WTC11 (cell line): ENCODE data around the gene SGF29. TPM values are rescaled to one million over a fixed set of nuclear protein-coding genes. Genes with fewer than 3 reads are reported as not detected.

Experiments
- ATAC-seq: fragments of 200-7000 bp; cut with Tn5 transposase; 2 replicates; pipeline ENCODE4 v1.10.0; 2021; ENCODE audit warnings: mild to moderate bottlenecking, moderate library complexity
- CTCF ChIA-PET: fragments of 300-600 bp; sonication (Branson Sonifier 250); formaldehyde crosslinking; loops from one replicate; lab custom pipeline; 2021; ENCODE audit warnings: antibody characterized with exemption; lab: Charles Lee
- POLR2A ChIA-PET: fragments of 350-600 bp; sonication (Branson Sonifier 250); formaldehyde crosslinking; loops from one replicate; lab custom pipeline; 2021; ENCODE audit warnings: antibody characterized with exemption; lab: Charles Lee
- DNase-seq: peaks from one replicate; pipeline ENCODE4 v3.0.0; 2021; ENCODE audit warnings: low spot score
- H3K27ac Mint-ChIP-seq: 2 replicates; pipeline ENCODE4 v1.8.0; 2021; ENCODE audit warnings: mixed read lengths
- H3K27me3 Mint-ChIP-seq: 2 replicates; pipeline ENCODE4 v1.8.0; 2021; ENCODE audit warnings: low read depth, mild to moderate bottlenecking, moderate library complexity, mixed read lengths
- H3K36me3 Mint-ChIP-seq: 2 replicates; pipeline ENCODE4 v1.8.0; 2021; ENCODE audit warnings: mixed read lengths
- H3K4me1 Mint-ChIP-seq: 2 replicates; pipeline ENCODE4 v1.8.0; 2022; ENCODE audit warnings: mixed read lengths
- H3K4me3 Mint-ChIP-seq: 2 replicates; pipeline ENCODE4 v1.8.0; 2021; ENCODE audit warnings: mild to moderate bottlenecking, moderate library complexity, mixed read lengths
- H3K9me3 Mint-ChIP-seq: 2 replicates; pipeline ENCODE4 v1.8.0; 2021; ENCODE audit warnings: mixed read lengths
- ETV6 ChIP-seq: sonication (generic); formaldehyde crosslinking; IDR thresholded peaks from 2 replicates; pipeline ENCODE4 v1.8.1; 2022; ENCODE audit warnings: mild to moderate bottlenecking, missing genetic modification reagents
- FOXK1 ChIP-seq: sonication (generic); formaldehyde crosslinking; IDR thresholded peaks from 2 replicates; pipeline ENCODE4 v1.8.0; 2022; ENCODE audit warnings: mild to moderate bottlenecking, moderate library complexity, missing genetic modification reagents
- FOXP1 ChIP-seq: sonication (generic); formaldehyde crosslinking; IDR thresholded peaks from 2 replicates; pipeline ENCODE4 v1.8.0; 2022; ENCODE audit warnings: missing genetic modification reagents, mild to moderate bottlenecking, moderate library complexity, borderline replicate concordance
- JUN ChIP-seq: sonication (generic); formaldehyde crosslinking; IDR thresholded peaks from 2 replicates; pipeline ENCODE4 v1.8.0; 2023; ENCODE audit warnings: mild to moderate bottlenecking, missing genetic modification reagents
- TEAD4 ChIP-seq: sonication (generic); formaldehyde crosslinking; IDR thresholded peaks from 2 replicates; pipeline ENCODE4 v1.8.0; 2022; ENCODE audit warnings: mild to moderate bottlenecking, missing genetic modification reagents
- TP53 ChIP-seq: sonication (generic); formaldehyde crosslinking; IDR thresholded peaks from 2 replicates; pipeline ENCODE4 v1.8.1; 2023; ENCODE audit warnings: mild to moderate bottlenecking, missing genetic modification reagents
- ZNF138 ChIP-seq: sonication (generic); formaldehyde crosslinking; conservative IDR thresholded peaks from 2 replicates; pipeline ENCODE4 v1.8.1; 2022; ENCODE audit warnings: mild to moderate bottlenecking, moderate library complexity, missing genetic modification reagents
- ZNF423 ChIP-seq: fragments of 250-450 bp; sonication (Bioruptor Pico); IDR thresholded peaks from 2 replicates; pipeline ENCODE4 v2.1.2; 2022; ENCODE audit warnings: mild to moderate bottlenecking, moderate library complexity
- ZNF671 ChIP-seq: fragments of 250-450 bp; sonication (Bioruptor Pico); IDR thresholded peaks from 2 replicates; pipeline ENCODE4 v1.8.0; 2021; ENCODE audit warnings: mild to moderate bottlenecking
- total RNA-seq: library from RNA; stranded (reverse); gene quantifications from 3 replicates; pipeline ENCODE4 v1.2.3, GENCODE V29; 2021
- TF ChIP-seq, protein P1 (sequence below): sonication (generic); formaldehyde crosslinking; IDR thresholded peaks from 2 replicates; pipeline ENCODE4 v1.8.0; 2022; ENCODE audit warnings: mild to moderate bottlenecking, missing genetic modification reagents
- TF ChIP-seq, protein P2 (sequence below): sonication (generic); formaldehyde crosslinking; conservative IDR thresholded peaks from 2 replicates; pipeline ENCODE4 v1.8.1; 2023; ENCODE audit warnings: mild to moderate bottlenecking, low read depth, missing genetic modification reagents, moderate library complexity
- TF ChIP-seq, protein P3 (sequence below): sonication (generic); formaldehyde crosslinking; IDR thresholded peaks from 2 replicates; pipeline ENCODE4 v1.8.0; 2022; ENCODE audit warnings: mild to moderate bottlenecking, missing genetic modification reagents
- TF ChIP-seq, protein P4 (sequence below): sonication (generic); formaldehyde crosslinking; IDR thresholded peaks from 2 replicates; pipeline ENCODE4 v1.8.1; 2023; ENCODE audit warnings: mild to moderate bottlenecking, missing genetic modification reagents
- TF ChIP-seq, protein P5 (sequence below): sonication (generic); formaldehyde crosslinking; IDR thresholded peaks from 2 replicates; pipeline ENCODE4 v1.8.1; 2023; ENCODE audit warnings: mild to moderate bottlenecking, missing genetic modification reagents, borderline replicate concordance
- TF ChIP-seq, protein P6 (sequence below): sonication (generic); formaldehyde crosslinking; IDR thresholded peaks from 2 replicates; pipeline ENCODE4 v1.8.0; 2022; ENCODE audit warnings: missing genetic modification reagents
- TF ChIP-seq, protein P7 (sequence below): sonication (generic); formaldehyde crosslinking; IDR thresholded peaks from 2 replicates; pipeline ENCODE4 v1.8.1; 2022; ENCODE audit warnings: mild to moderate bottlenecking, moderate library complexity, missing genetic modification reagents

SGF29 gene
- total RNA-seq, 1 experiment from 2014 or later = 15.0 TPM

DNA sequence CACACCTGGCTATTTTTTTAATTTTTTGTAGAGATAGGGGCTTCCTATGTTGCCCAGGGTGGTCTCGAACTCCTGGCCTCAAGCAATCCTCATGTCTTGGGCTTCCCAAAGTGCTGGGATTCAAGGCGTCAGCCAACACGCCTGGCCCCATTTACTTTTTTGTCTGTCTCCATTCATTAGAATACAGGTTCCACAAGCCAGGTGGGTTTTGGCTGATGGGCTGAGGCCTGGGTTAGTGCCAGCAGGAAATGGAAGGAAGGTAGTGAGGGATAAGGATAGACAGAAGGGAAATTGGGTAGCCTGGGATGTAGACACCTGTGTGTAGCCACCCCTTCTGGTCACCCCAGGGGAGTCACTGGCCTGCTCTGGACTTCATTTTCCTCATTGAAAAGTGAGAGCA, 42.7 kb upstream of the SGF29 start:
- TF ChIP-seq ZNF423 (CRISPR knock-in tag) (no peak), TP53 (CRISPR knock-in tag) (no peak), FOXP1 (CRISPR knock-in tag) (no peak), ZNF671 (CRISPR knock-in tag) (no peak), FOXK1 (CRISPR knock-in tag) (no peak), ZNF138 (no peak), JUN (CRISPR knock-in tag) (no peak), ETV6 (no peak), TEAD4 (no peak)
- TF ChIP-seq, protein P1, sequence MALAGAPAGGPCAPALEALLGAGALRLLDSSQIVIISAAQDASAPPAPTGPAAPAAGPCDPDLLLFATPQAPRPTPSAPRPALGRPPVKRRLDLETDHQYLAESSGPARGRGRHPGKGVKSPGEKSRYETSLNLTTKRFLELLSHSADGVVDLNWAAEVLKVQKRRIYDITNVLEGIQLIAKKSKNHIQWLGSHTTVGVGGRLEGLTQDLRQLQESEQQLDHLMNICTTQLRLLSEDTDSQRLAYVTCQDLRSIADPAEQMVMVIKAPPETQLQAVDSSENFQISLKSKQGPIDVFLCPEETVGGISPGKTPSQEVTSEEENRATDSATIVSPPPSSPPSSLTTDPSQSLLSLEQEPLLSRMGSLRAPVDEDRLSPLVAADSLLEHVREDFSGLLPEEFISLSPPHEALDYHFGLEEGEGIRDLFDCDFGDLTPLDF (CRISPR knock-in tag) = no peak
- TF ChIP-seq, protein P2, sequence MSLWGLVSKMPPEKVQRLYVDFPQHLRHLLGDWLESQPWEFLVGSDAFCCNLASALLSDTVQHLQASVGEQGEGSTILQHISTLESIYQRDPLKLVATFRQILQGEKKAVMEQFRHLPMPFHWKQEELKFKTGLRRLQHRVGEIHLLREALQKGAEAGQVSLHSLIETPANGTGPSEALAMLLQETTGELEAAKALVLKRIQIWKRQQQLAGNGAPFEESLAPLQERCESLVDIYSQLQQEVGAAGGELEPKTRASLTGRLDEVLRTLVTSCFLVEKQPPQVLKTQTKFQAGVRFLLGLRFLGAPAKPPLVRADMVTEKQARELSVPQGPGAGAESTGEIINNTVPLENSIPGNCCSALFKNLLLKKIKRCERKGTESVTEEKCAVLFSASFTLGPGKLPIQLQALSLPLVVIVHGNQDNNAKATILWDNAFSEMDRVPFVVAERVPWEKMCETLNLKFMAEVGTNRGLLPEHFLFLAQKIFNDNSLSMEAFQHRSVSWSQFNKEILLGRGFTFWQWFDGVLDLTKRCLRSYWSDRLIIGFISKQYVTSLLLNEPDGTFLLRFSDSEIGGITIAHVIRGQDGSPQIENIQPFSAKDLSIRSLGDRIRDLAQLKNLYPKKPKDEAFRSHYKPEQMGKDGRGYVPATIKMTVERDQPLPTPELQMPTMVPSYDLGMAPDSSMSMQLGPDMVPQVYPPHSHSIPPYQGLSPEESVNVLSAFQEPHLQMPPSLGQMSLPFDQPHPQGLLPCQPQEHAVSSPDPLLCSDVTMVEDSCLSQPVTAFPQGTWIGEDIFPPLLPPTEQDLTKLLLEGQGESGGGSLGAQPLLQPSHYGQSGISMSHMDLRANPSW (CRISPR knock-in tag) = no peak
- TF ChIP-seq, protein P3, sequence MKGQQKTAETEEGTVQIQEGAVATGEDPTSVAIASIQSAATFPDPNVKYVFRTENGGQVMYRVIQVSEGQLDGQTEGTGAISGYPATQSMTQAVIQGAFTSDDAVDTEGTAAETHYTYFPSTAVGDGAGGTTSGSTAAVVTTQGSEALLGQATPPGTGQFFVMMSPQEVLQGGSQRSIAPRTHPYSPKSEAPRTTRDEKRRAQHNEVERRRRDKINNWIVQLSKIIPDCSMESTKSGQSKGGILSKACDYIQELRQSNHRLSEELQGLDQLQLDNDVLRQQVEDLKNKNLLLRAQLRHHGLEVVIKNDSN (CRISPR knock-in tag) = no peak
- TF ChIP-seq, protein P4, sequence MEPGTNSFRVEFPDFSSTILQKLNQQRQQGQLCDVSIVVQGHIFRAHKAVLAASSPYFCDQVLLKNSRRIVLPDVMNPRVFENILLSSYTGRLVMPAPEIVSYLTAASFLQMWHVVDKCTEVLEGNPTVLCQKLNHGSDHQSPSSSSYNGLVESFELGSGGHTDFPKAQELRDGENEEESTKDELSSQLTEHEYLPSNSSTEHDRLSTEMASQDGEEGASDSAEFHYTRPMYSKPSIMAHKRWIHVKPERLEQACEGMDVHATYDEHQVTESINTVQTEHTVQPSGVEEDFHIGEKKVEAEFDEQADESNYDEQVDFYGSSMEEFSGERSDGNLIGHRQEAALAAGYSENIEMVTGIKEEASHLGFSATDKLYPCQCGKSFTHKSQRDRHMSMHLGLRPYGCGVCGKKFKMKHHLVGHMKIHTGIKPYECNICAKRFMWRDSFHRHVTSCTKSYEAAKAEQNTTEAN (CRISPR knock-in tag) = no peak
- TF ChIP-seq, protein P5, sequence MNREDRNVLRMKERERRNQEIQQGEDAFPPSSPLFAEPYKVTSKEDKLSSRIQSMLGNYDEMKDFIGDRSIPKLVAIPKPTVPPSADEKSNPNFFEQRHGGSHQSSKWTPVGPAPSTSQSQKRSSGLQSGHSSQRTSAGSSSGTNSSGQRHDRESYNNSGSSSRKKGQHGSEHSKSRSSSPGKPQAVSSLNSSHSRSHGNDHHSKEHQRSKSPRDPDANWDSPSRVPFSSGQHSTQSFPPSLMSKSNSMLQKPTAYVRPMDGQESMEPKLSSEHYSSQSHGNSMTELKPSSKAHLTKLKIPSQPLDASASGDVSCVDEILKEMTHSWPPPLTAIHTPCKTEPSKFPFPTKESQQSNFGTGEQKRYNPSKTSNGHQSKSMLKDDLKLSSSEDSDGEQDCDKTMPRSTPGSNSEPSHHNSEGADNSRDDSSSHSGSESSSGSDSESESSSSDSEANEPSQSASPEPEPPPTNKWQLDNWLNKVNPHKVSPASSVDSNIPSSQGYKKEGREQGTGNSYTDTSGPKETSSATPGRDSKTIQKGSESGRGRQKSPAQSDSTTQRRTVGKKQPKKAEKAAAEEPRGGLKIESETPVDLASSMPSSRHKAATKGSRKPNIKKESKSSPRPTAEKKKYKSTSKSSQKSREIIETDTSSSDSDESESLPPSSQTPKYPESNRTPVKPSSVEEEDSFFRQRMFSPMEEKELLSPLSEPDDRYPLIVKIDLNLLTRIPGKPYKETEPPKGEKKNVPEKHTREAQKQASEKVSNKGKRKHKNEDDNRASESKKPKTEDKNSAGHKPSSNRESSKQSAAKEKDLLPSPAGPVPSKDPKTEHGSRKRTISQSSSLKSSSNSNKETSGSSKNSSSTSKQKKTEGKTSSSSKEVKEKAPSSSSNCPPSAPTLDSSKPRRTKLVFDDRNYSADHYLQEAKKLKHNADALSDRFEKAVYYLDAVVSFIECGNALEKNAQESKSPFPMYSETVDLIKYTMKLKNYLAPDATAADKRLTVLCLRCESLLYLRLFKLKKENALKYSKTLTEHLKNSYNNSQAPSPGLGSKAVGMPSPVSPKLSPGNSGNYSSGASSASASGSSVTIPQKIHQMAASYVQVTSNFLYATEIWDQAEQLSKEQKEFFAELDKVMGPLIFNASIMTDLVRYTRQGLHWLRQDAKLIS (CRISPR knock-in tag) = no peak
- TF ChIP-seq, protein P6, sequence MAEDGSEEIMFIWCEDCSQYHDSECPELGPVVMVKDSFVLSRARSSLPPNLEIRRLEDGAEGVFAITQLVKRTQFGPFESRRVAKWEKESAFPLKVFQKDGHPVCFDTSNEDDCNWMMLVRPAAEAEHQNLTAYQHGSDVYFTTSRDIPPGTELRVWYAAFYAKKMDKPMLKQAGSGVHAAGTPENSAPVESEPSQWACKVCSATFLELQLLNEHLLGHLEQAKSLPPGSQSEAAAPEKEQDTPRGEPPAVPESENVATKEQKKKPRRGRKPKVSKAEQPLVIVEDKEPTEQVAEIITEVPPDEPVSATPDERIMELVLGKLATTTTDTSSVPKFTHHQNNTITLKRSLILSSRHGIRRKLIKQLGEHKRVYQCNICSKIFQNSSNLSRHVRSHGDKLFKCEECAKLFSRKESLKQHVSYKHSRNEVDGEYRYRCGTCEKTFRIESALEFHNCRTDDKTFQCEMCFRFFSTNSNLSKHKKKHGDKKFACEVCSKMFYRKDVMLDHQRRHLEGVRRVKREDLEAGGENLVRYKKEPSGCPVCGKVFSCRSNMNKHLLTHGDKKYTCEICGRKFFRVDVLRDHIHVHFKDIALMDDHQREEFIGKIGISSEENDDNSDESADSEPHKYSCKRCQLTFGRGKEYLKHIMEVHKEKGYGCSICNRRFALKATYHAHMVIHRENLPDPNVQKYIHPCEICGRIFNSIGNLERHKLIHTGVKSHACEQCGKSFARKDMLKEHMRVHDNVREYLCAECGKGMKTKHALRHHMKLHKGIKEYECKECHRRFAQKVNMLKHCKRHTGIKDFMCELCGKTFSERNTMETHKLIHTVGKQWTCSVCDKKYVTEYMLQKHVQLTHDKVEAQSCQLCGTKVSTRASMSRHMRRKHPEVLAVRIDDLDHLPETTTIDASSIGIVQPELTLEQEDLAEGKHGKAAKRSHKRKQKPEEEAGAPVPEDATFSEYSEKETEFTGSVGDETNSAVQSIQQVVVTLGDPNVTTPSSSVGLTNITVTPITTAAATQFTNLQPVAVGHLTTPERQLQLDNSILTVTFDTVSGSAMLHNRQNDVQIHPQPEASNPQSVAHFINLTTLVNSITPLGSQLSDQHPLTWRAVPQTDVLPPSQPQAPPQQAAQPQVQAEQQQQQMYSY (CRISPR knock-in tag) = no peak
- TF ChIP-seq, protein P7, sequence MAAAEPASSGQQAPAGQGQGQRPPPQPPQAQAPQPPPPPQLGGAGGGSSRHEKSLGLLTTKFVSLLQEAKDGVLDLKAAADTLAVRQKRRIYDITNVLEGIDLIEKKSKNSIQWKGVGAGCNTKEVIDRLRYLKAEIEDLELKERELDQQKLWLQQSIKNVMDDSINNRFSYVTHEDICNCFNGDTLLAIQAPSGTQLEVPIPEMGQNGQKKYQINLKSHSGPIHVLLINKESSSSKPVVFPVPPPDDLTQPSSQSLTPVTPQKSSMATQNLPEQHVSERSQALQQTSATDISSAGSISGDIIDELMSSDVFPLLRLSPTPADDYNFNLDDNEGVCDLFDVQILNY (CRISPR knock-in tag) = no peak
- H3K27ac Mint-ChIP-seq = no peak overlapping the region
- no peaks in the 10 kb centered on the region for H3K36me3 Mint-ChIP-seq
- CTCF ChIA-PET = no interaction called here
- DNase-seq = no peak
- no peak for ATAC-seq
- H3K27me3 Mint-ChIP-seq = no peaks in the 10 kb centered on the region
- 0 out of 2 replicates have a peak, but pooled peaks cover 3% of the 10 kb centered on the region for H3K4me1 Mint-ChIP-seq
- H3K4me3 Mint-ChIP-seq = no peak overlapping the region
- POLR2A ChIA-PET = no interaction called here
- no peaks in the 10 kb centered on the region for H3K9me3 Mint-ChIP-seq
